Peyer's patch (tissue), 4 donors: ENCODE data around the gene FLCN. TPM values are rescaled to one million over a fixed set of nuclear protein-coding genes. Genes with fewer than 3 reads are reported as not detected.

Experiments used
- DNase-seq, 3 donors: peaks; one replicate each; pipeline ENCODE4 v3.0.0-alpha.2; 2017 to 2019
- H3K27ac ChIP-seq, 4 donors: fragments of 200-600 bp; sonication (generic); one replicate each; pipeline ENCODE4 v1.5.1; 2016 to 2019
- H3K27me3 ChIP-seq, 2 donors: fragments of 200-600 bp; sonication (generic); one replicate each; pipeline ENCODE4 v1.5.1; 2019
- H3K36me3 ChIP-seq, 3 donors: fragments of 200-600 bp; sonication (generic); one replicate each; pipeline ENCODE4 v1.5.1; 2016 to 2019
- H3K4me1 ChIP-seq, 4 donors: fragments of 200-600 bp; sonication (generic); one replicate each; pipeline ENCODE4 v1.5.1; 2016 to 2019
- H3K4me3 ChIP-seq, 4 donors: fragments of 200-600 bp; sonication (generic); 1 replicate in 3 of 4; 2 replicates in 1 of 4; pipeline ENCODE4 v1.5.1; 2016 to 2019; ENCODE audit warnings: mild to moderate bottlenecking in 1 of 4
- H3K9me3 ChIP-seq, 4 donors: fragments of 200-600 bp; sonication (generic); one replicate each; pipeline ENCODE4 v1.5.1; 2016 to 2019; ENCODE audit warnings: mild to moderate bottlenecking in 1 of 4
- POLR2A ChIP-seq, 2 donors: fragments of 450-650 bp; IDR thresholded peaks; one replicate each; pipeline ENCODE4 v1.5.1; 2017; ENCODE audit warnings: antibody characterized with exemption in 2 of 2, mild to moderate bottlenecking in 2 of 2, moderate library complexity in 2 of 2
- total RNA-seq, 4 donors: library from RNA; depleted of rRNA; stranded (reverse); fragments of >200 nt; gene quantifications; one replicate each; pipeline ENCODE4 v1.1.0, GENCODE V29; 2016
- TF ChIP-seq, protein P1 (sequence below), 6 experiments: fragments of 450-650 bp in 4 of 6; fragments of 200-600 bp in 2 of 6; sonication (generic) in 1 of 6; IDR thresholded peaks; one replicate each; pipeline ENCODE4 v1.5.1; 2017 to 2019; ENCODE audit warnings: antibody characterized with exemption in 6 of 6, mild to moderate bottlenecking in 3 of 6, moderate library complexity in 1 of 6

The FLCN gene
- total RNA-seq, 4 donors from 2014 or later, result 186 to 243 (median 210) TPM

DNA sequence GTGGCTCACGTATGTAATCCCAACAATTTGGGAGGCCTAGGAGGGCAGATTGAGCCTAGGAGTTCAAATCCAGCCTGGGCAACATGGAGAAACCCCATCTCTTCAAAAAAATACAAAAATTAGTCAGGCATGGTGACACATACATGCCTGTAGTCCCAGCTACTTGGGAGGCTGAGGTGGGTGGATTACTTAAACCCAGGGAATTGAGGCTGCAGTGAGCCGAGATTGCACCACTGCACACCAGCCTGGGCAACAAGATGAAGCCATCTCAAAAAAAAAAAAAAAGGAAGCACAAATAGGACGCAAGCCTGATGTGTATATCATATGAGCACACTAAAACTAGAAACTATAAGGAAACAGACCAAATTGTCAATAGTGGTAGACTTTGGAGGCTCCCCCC is 17.1 kb upstream of the FLCN start:
- no peaks in the 10 kb centered on the region for H3K9me3 ChIP-seq
- H3K4me3 ChIP-seq, result no peak overlapping the region
- H3K4me1 ChIP-seq, result no peaks in the 10 kb centered on the region
- H3K36me3 ChIP-seq, result peaks cover 0 to 100% (median 2%) of the 10 kb centered on the region in 3 donors
- no peak overlapping the region for H3K27ac ChIP-seq
- H3K27me3 ChIP-seq, result no peaks in the 10 kb centered on the region
- DNase-seq, result no peak
- no peak for TF ChIP-seq POLR2A (IDR thresholded peaks at IDR 0.05)
- TF ChIP-seq, protein P1, sequence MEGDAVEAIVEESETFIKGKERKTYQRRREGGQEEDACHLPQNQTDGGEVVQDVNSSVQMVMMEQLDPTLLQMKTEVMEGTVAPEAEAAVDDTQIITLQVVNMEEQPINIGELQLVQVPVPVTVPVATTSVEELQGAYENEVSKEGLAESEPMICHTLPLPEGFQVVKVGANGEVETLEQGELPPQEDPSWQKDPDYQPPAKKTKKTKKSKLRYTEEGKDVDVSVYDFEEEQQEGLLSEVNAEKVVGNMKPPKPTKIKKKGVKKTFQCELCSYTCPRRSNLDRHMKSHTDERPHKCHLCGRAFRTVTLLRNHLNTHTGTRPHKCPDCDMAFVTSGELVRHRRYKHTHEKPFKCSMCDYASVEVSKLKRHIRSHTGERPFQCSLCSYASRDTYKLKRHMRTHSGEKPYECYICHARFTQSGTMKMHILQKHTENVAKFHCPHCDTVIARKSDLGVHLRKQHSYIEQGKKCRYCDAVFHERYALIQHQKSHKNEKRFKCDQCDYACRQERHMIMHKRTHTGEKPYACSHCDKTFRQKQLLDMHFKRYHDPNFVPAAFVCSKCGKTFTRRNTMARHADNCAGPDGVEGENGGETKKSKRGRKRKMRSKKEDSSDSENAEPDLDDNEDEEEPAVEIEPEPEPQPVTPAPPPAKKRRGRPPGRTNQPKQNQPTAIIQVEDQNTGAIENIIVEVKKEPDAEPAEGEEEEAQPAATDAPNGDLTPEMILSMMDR (IDR thresholded peaks at IDR 0.05), result no peak

DNA sequence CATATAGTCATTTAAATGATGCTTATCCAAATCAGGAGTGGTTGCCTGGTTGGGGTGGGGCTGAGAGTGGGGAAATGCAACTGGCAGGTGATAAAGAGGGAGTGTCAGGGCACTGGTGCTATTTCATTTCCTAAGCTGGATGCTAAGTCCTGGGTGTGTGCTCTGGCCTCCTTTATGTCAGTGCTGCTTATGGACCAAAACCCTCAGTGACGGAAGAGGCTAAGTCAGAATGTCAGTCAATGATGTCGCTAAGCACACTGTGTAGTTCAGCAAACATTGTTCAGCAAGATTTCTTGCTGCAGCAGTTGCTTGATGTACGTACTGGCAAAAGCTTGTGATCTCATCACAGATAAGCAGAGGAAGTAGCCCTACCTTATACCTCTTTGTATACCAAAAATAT is 16.4 kb upstream of the FLCN start:
- Histone ChIP-seq H3K9me3 (no peaks in the 10 kb centered on the region), H3K4me1 (no peaks in the 10 kb centered on the region), H3K4me3 (no peak overlapping the region), H3K27me3 (no peaks in the 10 kb centered on the region), H3K27ac (no peak overlapping the region), H3K36me3 (peaks cover 0 to 100% (median 0%) of the 10 kb centered on the region in 3 donors)
- peak in 1 of 3 donors; percentile 4 for DNase-seq
- TF ChIP-seq, protein P1 (IDR thresholded peaks at IDR 0.05), result no peak
- TF ChIP-seq POLR2A (IDR thresholded peaks at IDR 0.05), result no peak

DNA sequence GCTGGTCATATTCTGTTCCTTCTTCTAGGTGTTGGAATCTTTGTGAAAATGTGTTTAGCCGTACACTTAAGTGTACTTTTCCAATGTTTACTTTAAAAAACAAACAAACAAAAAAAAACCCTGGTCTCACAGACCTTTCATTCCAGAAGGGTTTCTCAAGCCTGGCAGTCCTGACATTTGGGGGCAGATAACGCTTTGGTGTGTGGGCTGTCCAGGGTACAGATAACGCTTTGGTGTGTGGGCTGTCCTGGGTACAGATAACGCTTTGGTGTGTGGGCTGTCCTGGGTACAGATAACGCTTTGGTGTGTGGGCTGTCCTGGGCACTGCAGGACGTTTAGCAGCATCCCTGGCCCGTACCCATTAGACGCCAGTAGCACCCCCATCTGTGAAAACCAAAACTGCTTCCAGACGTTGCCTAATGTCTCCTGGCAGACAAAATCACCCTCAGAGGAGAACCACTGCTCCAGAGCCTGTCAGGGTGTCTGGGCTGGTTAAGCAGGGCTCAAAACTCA is 15.2 kb upstream of the FLCN start:
- no peak for TF ChIP-seq POLR2A (IDR thresholded peaks at IDR 0.05)
- TF ChIP-seq, protein P1 (IDR thresholded peaks at IDR 0.05), result no peak
- Histone ChIP-seq H3K4me3 (no peak overlapping the region), H3K36me3 (peaks cover 0 to 100% (median 0%) of the 10 kb centered on the region in 3 donors), H3K27me3 (no peaks in the 10 kb centered on the region), H3K9me3 (no peaks in the 10 kb centered on the region), H3K27ac (no peak overlapping the region), H3K4me1 (no peaks in the 10 kb centered on the region)
- peak in 1 of 3 donors; percentile 4 for DNase-seq

DNA sequence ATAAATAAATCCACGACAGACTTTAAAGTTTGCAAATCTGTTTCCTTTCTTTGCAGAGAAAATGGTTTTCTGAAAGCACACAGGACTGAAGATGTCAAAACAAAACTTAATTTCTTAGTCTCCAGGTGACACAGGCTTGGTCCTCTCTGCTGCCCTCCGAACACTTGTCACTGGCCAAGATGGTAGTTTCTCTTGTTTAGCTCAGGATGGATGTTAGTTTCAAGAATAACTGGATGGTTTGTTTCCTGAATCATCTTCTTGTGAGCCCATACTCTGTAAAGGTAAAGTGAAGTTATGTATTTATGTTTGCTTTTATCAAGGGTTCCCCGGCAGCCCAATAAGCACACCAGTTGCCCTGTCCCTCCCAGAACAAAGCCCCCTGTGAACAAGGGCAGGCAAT is 9.9 kb upstream of the FLCN start:
- Histone ChIP-seq H3K4me1 (no peaks in the 10 kb centered on the region), H3K36me3 (peaks cover 0 to 68% (median 0%) of the 10 kb centered on the region in 3 donors), H3K9me3 (no peaks in the 10 kb centered on the region), H3K27me3 (no peaks in the 10 kb centered on the region), H3K4me3 (no peak overlapping the region), H3K27ac (no peak overlapping the region)
- TF ChIP-seq, protein P1 (IDR thresholded peaks at IDR 0.05), result no peak
- no peak for TF ChIP-seq POLR2A (IDR thresholded peaks at IDR 0.05)
- DNase-seq, result peak in 1 of 3 donors; percentile 10

DNA sequence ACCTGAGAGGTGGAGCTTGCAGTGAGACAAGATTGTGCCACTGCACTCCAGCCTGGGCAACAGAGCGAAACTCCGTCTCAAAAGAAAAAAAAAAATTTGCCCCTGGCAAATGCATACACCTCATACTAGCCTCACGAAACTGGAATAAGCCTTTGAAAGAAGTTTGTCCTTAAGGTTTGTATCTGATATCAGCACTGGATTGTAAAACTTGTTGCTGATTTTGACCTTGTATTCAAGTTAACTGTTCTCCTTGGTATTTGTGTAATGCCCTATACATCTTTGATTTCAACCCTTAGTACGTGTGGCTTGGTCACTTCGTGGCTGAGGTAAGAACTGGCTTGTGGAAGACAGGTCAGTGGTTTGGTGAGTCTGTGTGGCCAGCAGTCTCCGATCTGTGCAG is 6.2 kb upstream of the FLCN start:
- Histone ChIP-seq H3K27me3 (no peaks in the 10 kb centered on the region), H3K9me3 (no peaks in the 10 kb centered on the region), H3K4me3 (no peak overlapping the region), H3K27ac (no peak overlapping the region), H3K4me1 (peaks cover 0 to 5% (median 0%) of the 10 kb centered on the region in 4 donors), H3K36me3 (peaks cover 0 to 31% (median 0%) of the 10 kb centered on the region in 3 donors)
- no peak for TF ChIP-seq POLR2A (IDR thresholded peaks at IDR 0.05)
- TF ChIP-seq, protein P1 (IDR thresholded peaks at IDR 0.05), result no peak
- peak in 2 of 3 donors; percentile 4 to 8 for DNase-seq
